GM21515 (cell line): ENCODE results near the gene RPL19.
"Not testable (repeated sequence)": the region's sequence is repeated elsewhere in the genome, so short reads cannot be mapped to it uniquely, and the experiment has no call there.

Experiments used
- ATAC-seq: cut with Tn5 transposase; IDR thresholded peaks from one replicate; pipeline ENCODE4 v1.9.1; 2021; ENCODE audit not compliant: unreplicated experiment

Gene RPL19

DNA sequence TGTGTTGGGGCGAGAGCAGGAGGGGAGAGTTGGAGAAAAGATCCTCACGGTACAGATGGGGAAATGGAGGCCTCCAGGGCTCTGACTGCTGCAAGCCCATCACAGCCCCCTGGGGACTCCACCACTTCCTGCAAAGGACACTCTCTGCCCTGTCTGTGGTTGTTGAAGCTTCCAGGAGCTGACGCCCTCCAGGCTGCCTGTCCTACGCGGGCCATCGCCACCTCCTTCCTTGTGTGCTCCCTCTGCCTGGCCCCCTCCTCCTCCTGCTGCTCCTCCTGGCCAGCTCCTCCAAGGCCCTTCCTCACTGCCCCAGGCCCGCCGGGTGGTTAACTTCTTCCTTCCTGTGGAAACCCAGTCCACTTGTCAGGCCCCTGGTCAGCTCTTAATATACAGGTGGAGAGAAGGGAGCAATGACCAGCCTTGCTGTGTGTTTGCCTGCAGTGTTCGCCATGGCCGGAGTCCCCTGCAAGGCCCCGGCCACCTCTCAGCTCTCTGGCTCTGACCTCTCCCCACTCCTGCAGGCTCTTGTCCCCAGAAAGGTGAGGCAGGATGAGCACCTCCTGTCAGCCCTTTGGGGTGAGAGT, 44.0 kb downstream of the RPL19 start:
- ATAC-seq, result no peak

DNA sequence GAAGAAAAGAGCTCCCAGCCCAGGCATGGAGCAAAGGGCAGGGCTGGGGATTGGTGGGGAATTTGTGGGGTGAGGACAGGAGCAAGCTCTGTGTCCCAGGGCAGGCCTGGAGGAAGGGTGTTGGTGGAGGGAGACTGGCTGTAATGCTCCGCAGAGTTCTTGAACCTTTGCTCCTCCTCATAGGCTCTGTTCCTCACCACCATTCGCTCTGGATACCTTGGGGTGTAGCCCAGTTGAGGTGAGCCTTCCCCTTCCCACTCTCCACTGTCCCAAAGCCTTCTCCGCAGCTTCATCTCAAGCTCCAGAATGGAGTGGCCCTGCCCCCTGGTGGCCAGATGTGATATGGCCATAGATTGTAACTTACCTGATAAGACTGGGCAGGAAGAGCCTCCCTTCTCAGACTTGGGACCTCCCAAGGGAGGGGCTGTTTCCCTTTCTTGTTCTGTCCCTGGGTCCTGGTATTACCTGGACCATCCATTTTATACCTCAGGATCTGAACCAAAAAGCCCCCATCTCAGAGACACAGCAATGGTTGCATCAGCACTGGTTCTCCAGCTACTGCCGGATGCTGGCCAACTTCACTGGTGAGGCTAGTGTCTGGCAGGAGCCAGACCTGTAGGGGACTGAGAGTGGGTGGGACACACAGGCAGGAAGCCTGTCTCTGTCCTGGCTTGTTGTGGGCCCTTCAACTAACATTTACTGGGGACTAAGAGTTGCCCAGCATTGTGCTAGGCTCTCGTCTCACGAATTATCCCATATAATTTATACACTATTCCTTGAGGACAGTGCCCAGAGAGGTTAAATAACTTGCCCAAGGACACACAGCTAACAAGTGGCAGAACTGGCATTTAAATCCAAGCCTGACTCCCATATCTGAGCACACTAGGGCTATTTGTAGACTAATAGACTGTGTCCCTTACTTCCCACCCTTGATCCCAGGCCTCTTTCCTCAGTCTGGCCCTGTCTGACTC, 44.8 kb downstream of the RPL19 start:
- no peak for ATAC-seq

DNA sequence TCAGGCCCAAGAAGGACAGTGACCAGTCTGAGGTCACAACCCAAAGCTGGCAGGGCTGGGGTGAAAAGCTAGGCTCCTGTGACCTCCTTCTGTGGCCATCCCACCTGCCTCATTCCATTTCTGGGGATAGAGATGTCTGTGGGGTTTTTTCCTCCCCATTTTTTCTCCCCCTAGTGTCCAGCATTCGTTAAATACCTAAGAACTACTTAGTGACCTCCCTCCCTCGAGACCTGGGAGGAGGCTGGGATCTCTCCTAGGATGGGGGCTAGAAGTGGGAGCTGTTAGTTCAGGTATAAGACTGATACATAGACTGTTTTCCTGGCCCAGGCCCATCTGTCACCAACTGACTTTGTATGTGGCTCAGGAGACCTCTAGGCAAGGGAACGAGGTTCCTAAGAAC, 46.2 kb downstream of the RPL19 start:
- no peak for ATAC-seq

DNA sequence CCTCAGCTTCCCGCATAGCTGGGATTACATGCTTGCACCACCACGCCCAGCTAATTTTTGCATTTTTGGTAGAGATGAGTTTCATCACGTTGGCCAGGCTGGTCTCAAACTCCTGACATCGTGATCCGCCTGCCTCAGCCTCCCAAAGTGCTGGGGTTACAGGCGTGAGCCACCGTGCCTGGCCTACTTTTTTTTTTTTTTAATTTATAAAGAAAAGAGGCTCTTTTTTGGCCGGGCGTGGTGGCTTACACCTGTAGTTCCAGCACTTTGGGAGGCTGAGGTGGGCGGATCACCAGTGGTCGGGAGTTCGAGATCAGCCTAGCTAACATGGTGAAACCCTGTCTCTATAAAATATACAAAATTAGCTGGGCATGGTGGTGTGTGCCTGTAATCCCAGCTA, 50.0 kb downstream of the RPL19 start:
- ATAC-seq, result not testable (repeated sequence)

DNA sequence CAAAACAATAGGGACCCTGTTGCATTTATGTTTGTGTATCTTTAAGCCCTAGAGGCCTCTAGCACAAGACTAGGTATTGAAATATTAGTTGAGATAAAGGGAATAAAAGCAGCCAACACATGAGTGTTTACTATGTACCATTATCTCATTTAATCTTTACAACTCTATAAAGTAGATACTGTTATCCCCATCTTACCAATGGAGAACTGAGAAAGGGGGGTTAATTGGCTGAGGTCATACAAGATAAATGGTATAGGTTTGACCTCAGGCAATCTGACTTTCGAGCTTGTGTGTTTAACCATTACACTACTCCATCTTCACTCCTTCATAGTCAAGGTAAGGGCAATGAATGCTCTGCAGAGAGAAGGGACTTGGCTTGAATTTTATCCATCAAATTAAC, 51.9 kb downstream of the RPL19 start:
- ATAC-seq, result no peak

DNA sequence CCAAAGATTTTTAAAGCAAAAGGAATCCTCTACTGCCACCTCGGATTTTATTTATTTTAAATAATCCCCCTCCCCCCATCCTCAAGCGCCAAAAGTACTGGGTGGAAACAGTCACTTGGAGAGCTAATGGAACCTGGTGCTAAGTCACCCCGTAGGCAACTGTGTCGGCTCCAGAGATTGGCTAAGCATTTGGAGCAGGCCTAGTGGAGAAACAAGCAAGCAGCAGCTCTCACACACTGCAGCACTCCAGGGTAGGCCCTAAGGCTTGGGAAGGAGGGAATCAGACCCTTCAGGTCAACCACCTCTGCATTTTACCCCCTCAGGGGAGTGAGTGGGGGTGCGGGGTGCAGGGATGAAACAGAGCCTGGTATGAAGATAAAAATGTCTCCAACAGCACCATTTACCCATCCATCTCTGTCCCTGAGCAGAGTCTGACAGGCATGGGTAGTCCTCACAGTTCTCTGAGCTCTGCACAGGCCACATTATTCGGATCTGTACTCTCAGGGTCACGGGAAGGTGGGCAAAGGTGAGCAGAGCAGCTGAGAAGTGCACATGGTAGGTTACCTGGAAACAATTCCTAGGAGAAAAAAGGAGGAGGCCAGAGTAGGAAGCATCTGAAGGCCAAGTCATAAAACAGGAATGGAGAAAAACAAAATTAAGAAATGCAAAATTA, 52.8 kb downstream of the RPL19 start:
- no peak for ATAC-seq
